Measurements from ENCODE around the gene PRKCH. TPM values are rescaled to one million over a fixed set of nuclear protein-coding genes. Genes with fewer than 3 reads are reported as not detected.

PRKCH gene
- total and polyA plus RNA-seq, 10 of the 15 experiments (the other 5 are each of a cell fraction or from before 2014, with no cell fraction given) = 10.7 to 140 (median 33.2) TPM

DNA sequence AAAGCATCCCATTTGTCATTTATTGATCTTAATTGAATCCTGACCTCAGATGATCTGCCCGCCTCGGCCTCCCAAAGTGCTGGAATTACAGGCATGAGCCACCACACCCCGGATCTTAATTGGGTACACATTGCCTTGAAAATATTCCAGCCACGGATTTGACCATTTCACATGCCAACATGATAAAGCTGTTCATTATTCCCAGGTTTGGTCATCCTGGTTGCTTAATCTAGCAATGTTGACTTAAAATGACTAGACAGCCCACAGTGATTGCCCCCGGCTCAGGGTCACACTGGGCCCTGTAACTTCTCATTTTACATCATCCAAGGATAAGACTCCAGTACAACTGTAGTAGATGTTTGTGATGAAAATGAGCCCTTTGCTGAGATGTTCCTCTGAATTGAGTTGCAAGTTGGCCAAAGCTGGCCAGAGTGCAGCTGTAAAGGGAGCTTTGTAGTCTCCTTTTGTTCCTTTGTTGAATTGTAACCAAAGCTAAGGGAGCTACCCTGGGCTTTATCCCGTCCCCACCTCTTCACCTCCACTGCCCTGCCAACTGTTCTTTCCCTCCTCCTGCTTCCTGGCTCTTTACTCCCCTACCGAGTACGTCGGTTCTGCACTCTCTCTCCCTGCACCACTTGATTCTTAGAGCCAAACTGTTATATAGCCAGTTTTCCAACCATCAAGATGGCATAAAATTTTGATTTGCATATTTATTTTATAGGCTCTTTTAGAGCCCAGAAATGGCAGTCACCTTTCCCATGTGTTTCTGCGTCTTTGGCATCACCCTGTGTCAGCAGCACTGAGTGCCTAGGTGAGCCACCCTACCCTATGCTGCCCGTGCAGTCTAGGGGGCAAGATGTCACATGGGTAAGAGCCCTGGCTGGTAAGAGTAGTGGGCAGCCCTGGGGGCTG, 232.6 kb downstream of the PRKCH start:
- intact Hi-C loops (cut with micrococcal nuclease; ENCODE audit: unreplicated experiment) = loop anchor here (5.0 kb wide), 1 partner anchor 108 kb away; no protein-coding TSS in a partner anchor
- TF ChIP-seq NFYA (IDR thresholded peaks at IDR 0.05; ENCODE audit: borderline replicate concordance, low read depth, low read length) = no peak
- TF ChIP-seq, protein P1, sequence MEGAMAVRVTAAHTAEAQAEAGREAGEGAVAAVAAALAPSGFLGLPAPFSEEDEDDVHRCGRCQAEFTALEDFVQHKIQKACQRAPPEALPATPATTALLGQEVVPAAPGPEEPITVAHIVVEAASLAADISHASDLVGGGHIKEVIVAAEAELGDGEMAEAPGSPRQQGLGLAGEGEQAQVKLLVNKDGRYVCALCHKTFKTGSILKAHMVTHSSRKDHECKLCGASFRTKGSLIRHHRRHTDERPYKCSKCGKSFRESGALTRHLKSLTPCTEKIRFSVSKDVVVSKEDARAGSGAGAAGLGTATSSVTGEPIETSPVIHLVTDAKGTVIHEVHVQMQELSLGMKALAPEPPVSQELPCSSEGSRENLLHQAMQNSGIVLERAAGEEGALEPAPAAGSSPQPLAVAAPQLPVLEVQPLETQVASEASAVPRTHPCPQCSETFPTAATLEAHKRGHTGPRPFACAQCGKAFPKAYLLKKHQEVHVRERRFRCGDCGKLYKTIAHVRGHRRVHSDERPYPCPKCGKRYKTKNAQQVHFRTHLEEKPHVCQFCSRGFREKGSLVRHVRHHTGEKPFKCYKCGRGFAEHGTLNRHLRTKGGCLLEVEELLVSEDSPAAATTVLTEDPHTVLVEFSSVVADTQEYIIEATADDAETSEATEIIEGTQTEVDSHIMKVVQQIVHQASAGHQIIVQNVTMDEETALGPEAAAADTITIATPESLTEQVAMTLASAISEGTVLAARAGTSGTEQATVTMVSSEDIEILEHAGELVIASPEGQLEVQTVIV (IDR thresholded peaks at IDR 0.05; ENCODE audit: borderline replicate concordance, partially characterized antibody) = no peak
- TF ChIP-seq, protein P2, sequence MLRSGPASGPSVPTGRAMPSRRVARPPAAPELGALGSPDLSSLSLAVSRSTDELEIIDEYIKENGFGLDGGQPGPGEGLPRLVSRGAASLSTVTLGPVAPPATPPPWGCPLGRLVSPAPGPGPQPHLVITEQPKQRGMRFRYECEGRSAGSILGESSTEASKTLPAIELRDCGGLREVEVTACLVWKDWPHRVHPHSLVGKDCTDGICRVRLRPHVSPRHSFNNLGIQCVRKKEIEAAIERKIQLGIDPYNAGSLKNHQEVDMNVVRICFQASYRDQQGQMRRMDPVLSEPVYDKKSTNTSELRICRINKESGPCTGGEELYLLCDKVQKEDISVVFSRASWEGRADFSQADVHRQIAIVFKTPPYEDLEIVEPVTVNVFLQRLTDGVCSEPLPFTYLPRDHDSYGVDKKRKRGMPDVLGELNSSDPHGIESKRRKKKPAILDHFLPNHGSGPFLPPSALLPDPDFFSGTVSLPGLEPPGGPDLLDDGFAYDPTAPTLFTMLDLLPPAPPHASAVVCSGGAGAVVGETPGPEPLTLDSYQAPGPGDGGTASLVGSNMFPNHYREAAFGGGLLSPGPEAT (IDR thresholded peaks at IDR 0.05; ENCODE audit: low read depth) = no peak
- no peak for TF ChIP-seq SREBF2 (IDR thresholded peaks at IDR 0.05; ENCODE audit: low read length)
- no peak for TF ChIP-seq KDM1A (IDR thresholded peaks at IDR 0.05; ENCODE audit: borderline replicate concordance)
- TF ChIP-seq, protein P3, sequence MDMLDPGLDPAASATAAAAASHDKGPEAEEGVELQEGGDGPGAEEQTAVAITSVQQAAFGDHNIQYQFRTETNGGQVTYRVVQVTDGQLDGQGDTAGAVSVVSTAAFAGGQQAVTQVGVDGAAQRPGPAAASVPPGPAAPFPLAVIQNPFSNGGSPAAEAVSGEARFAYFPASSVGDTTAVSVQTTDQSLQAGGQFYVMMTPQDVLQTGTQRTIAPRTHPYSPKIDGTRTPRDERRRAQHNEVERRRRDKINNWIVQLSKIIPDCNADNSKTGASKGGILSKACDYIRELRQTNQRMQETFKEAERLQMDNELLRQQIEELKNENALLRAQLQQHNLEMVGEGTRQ (IDR thresholded peaks at IDR 0.05; ENCODE audit: borderline replicate concordance, low read depth, low read length) = no peak
- TF ChIP-seq, protein P4, sequence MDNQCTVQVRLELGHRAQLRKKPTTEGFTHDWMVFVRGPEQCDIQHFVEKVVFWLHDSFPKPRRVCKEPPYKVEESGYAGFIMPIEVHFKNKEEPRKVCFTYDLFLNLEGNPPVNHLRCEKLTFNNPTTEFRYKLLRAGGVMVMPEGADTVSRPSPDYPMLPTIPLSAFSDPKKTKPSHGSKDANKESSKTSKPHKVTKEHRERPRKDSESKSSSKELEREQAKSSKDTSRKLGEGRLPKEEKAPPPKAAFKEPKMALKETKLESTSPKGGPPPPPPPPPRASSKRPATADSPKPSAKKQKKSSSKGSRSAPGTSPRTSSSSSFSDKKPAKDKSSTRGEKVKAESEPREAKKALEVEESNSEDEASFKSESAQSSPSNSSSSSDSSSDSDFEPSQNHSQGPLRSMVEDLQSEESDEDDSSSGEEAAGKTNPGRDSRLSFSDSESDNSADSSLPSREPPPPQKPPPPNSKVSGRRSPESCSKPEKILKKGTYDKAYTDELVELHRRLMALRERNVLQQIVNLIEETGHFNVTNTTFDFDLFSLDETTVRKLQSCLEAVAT (IDR thresholded peaks at IDR 0.05) = no peak
- no peak for TF ChIP-seq IKZF1 (conservative IDR thresholded peaks at IDR 0.05)
- no peak for TF ChIP-seq IKZF2 (IDR thresholded peaks at IDR 0.05)
- TF ChIP-seq, protein P5, sequence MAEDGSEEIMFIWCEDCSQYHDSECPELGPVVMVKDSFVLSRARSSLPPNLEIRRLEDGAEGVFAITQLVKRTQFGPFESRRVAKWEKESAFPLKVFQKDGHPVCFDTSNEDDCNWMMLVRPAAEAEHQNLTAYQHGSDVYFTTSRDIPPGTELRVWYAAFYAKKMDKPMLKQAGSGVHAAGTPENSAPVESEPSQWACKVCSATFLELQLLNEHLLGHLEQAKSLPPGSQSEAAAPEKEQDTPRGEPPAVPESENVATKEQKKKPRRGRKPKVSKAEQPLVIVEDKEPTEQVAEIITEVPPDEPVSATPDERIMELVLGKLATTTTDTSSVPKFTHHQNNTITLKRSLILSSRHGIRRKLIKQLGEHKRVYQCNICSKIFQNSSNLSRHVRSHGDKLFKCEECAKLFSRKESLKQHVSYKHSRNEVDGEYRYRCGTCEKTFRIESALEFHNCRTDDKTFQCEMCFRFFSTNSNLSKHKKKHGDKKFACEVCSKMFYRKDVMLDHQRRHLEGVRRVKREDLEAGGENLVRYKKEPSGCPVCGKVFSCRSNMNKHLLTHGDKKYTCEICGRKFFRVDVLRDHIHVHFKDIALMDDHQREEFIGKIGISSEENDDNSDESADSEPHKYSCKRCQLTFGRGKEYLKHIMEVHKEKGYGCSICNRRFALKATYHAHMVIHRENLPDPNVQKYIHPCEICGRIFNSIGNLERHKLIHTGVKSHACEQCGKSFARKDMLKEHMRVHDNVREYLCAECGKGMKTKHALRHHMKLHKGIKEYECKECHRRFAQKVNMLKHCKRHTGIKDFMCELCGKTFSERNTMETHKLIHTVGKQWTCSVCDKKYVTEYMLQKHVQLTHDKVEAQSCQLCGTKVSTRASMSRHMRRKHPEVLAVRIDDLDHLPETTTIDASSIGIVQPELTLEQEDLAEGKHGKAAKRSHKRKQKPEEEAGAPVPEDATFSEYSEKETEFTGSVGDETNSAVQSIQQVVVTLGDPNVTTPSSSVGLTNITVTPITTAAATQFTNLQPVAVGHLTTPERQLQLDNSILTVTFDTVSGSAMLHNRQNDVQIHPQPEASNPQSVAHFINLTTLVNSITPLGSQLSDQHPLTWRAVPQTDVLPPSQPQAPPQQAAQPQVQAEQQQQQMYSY (CRISPR knock-in tag; IDR thresholded peaks at IDR 0.05) = no peak
- no peak for TF ChIP-seq ZZZ3 (IDR thresholded peaks at IDR 0.05; ENCODE audit: control insufficient read depth, insufficient read length, low read depth)

More for the DNA sequence above, 232.6 kb downstream of the PRKCH start:
- CTCF ChIA-PET = interaction anchor here (0.8 to 2.3 kb wide), 4 partner anchors 11 to 199 kb away, joined by 3 to 7 read pairs (median 6); no protein-coding TSS in a partner anchor
- peaks cover 15% of the 10 kb centered on the region for H3K4me1 ChIP-seq (ENCODE audit: control insufficient read depth, insufficient read depth, low read length)
- FAIRE-seq (no peak), DNase-seq (ENCODE audit: low read depth, low spot score) (no peak), ATAC-seq (no peak)
- no peaks in the 10 kb centered on the region for H3K79me2 ChIP-seq (ENCODE audit: control insufficient read depth, insufficient read depth, low read length)
- POLR2A ChIA-PET = interaction anchor here (0.6 to 1.4 kb wide), 5 partner anchors 9 to 110 kb away, joined by 3 to 4 read pairs (median 4); no protein-coding TSS in a partner anchor
- H3K4me2 ChIP-seq (ENCODE audit: control insufficient read depth, insufficient read depth) = no peak overlapping the region
- SMC1A ChIA-PET (ENCODE audit: uncharacterized antibody, unreplicated experiment) = interaction anchor here (0.6 to 3.7 kb wide), 19 partner anchors 15 to 284 kb away, joined by 3 to 19 read pairs (median 5); no protein-coding TSS in a partner anchor
- no peaks in the 10 kb centered on the region for H3K27me3 ChIP-seq (replicated peaks in 1 of 2; ENCODE audit: control insufficient read depth in 2 of 2, insufficient read depth in 2 of 2, low read length in 1 of 2)
- in situ Hi-C loops (cut with MboI) = no loop called here
- no peaks in the 10 kb centered on the region for H4K20me1 ChIP-seq (ENCODE audit: control insufficient read depth, insufficient read depth)
- 78% methylated on average over 11 of the region's 11 CpGs for WGBS (ENCODE audit: insufficient coverage, insufficient replicate concordance, low lambda C conversion rate, missing lambda C conversion rate)
- no peak overlapping the region for H3K9ac ChIP-seq (ENCODE audit: control insufficient read depth, insufficient read depth, low read length)
- peaks cover 0 to 5% of the 10 kb centered on the region in 2 experiments; a peak in 2 of 4 replicates for H3K36me3 ChIP-seq (ENCODE audit: control insufficient read depth in 2 of 2, insufficient read depth in 2 of 2, low read length in 1 of 2)
- no peak overlapping the region for H3K4me3 ChIP-seq
- RAD21 ChIA-PET (ENCODE audit: unreplicated experiment) = interaction anchor here (1.0 to 1.7 kb wide), 9 partner anchors 15 to 284 kb away, joined by 3 to 10 read pairs (median 5); no protein-coding TSS in a partner anchor
- no peak overlapping the region for H2AFZ ChIP-seq (ENCODE audit: control insufficient read depth, low read depth, low read length)
- BruUV-seq (replicated peaks) = no TSS peak
- H3K9me3 ChIP-seq (replicated peaks; ENCODE audit: control insufficient read depth, insufficient read depth, low read length) = no peaks in the 10 kb centered on the region
- no peak overlapping the region for H3K27ac ChIP-seq (ENCODE audit: control insufficient read depth, insufficient read depth)

Measured in GM12878 (cell line).